DMS153 treated with DMSO at 0.1 percent for 48 hours (cell line): ENCODE results near the gene SRPRA.
"Not testable (repeated sequence)": the region's sequence is repeated elsewhere in the genome, so short reads cannot be mapped to it uniquely, and the experiment has no call there.

Experiments used
- DNase-seq: peaks from one replicate; lab custom pipeline; 2025; ENCODE audit not compliant: unreplicated experiment; lab: John Stamatoyannopoulos, UW

The SRPRA gene

DNA sequence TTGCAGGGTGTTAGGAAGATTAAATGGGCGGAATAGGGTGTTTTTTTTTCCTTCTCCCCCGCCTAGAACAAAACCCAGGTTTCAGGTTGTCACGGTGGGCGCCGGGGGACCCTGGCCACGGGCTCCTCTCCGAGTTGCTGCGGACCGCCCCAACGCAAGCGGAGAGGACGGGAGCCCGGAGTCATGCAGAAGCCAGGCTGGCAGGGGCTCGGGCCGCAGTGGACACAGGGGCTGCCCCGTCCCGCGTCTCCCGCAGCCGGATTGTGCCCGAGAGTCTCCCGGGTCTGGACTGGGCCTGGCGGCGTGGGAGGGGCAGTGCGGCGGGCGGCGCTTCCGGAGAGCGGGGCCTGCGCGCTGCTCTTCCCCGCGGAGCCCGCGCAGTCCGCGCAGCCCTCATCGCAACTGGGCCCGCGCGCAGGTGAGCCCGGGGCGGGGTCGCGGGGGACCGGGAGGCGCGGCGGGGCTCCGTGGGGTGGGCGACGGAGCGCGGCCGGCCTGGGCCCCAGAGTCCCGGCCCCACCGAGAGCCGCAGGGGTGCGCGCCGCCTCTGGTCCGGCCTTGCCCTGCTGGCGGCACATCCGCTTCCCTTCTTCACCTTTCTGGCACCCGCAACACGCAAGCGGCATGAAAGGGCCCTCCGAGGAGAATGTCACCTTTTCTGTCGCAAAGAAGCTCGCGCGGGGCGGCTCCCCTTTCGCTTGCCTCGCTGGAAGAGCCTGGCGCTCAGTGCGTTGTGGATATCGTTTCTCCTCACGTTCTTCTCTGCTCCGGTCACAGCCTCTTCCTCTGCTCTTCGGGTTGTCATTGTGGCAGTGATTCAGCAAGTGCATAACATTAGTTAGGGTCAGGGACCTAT lies 14.3 kb upstream of the SRPRA start, which contains the start of gene TIRAP:
TSS of gene TIRAP (plus strand) at position 358 of the 856 bp plus-strand sequence. CDS start 7,802 bp downstream, outside the sequence.
- DNase-seq, result no peak

DNA sequence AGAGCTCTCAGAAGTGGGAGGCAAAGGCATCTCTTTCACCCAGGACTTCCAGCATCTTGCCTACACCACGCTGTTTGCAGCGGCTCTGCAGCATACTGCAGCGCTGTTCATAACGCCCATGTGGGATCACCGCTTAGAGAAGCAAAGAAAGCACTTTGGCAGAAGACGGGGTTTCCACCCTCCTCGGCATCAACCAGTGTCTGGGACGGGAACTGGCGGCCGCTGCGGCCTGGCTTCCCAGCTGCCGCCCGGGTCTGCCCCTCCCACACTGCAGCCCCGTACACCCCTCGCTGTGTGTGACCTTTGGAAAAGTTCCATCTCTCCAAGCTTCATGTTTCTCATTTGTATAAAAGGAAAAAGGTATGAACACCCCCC lies 13.7 kb upstream of the SRPRA start:
- DNase-seq, result peak; percentile 12

DNA sequence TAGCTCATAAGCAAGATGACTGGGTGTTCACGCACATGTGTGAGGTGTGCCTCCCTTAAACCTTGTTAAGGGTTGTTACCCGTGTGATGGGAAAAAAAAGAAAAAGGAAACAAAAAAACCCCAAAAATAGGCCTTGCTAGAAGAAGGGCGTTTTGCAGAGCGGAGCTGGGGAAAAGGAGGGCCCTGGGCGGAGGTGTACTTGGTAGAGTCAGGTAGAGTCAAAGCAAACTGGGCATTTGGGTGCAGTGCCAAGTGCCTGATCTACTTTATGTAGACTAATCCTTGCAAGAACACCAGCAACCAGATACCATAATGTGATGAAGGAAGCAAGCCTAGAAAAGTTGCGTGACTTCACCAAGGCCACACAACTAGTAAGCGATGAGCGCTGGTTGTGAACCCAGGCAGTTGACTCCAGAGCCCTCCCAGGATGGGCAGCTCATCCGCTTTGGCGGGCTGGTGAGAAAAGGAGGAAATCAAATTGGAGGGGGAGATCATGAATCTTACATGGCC lies 13.0 kb upstream of the SRPRA start:
- no peak for DNase-seq

DNA sequence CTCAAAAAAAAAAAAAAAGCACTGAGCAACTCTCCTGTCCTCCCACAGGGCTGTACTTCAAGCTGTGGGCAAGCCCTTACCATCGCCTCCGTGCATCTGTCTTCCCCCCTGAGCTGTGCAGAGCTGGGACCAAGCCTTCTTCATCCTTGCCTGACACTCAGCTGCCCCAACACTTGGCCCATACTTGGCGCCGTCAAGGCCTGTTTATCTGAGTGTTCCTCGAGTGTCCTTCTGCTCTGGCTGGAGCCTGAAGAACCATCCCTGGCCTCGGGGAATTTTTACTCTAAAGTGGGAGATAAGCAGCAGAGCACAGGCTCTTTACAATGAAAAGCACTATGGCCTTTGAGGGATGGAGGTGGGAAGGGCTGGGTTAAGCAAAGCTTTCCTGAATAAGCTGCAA lies 12.6 kb upstream of the SRPRA start:
- no peak for DNase-seq

DNA sequence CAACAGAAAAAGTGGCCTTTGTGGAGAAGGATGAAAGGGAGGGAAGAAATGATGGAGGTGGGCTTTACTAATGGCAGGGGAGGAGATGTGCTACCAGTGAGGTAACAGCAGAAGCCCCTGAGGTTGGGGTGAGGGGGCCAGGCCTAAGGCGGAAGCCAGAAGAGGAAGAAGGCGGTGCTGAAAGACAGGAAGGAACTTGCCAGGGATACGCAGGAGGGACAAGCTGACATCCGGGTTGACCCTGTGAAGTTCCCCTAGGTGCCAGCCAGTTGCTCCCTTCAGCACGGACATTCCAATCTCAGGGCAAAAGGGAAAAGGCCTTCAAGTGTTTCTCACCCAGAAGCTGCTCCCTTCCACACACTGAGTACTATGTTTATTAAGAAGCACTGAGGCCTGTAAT lies 11.9 kb upstream of the SRPRA start:
- DNase-seq, result no peak

DNA sequence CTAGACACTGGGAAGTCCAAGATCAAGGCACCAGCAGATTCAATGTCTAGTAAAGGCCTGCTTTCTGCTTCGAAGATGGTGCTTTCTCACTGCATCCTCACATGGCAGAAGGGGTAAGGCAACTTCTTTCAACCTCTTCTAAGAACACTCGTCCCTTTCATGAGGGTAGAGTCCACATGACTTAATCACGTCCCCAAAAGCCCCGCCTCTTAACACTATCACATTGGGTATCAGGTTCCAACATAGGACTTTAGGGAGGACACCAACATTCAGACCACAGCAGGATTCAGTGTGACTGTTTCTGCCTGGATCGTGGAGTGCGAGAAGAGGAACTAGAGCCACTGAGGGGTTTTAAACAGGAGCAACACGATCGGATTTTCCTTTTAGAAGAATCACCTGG lies 10.5 kb upstream of the SRPRA start:
- DNase-seq, result no peak

DNA sequence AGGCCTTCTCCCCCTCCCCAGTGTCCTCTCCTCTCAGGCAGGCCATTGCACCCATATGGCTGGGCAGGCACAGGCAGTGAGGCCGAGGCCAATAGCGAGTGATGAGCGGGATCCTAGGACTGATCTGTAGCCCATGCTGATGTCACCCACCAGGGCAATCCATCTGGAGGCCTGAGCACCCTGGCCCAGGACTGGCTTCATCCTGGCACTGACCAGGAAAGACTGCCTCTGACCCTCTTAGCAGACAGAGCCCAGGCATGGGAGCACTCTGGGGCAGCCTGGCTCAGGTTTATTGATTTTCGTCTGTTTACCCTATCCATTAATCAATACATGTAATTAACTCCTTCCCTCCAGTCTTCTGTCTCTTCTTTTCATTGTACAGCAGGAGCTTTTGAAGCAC lies 9.1 kb upstream of the SRPRA start:
- no peak for DNase-seq

DNA sequence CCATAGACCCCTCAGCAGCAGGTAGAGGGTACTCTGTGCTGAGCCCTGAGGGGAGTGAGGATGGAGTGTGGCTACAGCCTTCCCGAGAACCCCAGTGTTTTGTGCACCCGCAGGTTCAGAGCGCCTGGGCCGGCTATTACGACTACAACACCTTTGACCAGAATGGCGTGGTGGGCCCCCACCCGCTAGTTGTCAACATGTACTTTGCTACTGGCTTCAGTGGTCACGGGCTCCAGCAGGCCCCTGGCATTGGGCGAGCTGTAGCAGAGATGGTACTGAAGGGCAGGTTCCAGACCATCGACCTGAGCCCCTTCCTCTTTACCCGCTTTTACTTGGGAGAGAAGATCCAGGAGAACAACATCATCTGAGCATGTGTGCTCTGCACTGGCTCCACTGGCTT lies 8.6 kb upstream of the SRPRA start:
- DNase-seq, result no peak

DNA sequence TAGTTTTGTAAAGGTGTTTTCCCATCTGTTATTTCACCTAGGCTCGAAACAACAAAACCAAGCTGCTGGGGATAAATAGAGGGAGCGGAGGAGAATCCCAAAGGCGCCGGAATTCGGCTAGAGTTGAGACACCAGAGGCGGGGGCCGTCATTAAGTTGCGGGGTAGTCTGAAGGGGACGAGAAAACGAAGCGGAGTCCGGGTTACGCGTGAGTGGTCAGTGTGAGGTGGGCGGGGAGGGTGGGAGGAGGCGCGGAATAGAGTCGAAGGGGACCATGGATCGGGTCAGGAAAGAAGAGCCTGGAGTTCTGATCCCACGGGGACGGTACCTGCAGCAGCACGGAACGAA lies 361 bp downstream of the SRPRA start:
- DNase-seq, result no peak

DNA sequence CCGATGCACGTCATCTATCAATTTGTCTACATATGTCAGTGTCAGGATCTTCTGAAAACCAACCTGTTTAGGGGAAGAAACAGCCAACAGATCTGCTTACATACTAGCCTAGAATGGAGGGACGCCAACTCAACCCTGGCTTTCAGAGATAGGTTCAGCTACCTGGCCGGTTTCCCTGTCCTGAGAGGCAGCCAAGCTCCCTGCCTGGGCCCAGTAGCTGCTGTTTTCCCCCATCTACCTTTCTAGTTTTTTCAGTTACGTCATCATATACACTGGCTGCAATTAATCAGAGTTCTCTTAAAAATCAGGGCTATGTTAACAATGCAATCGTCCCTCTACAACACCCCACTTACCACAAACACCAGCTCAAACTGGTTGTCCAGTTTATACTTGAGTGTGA lies 1.0 kb downstream of the SRPRA start:
- no peak for DNase-seq

DNA sequence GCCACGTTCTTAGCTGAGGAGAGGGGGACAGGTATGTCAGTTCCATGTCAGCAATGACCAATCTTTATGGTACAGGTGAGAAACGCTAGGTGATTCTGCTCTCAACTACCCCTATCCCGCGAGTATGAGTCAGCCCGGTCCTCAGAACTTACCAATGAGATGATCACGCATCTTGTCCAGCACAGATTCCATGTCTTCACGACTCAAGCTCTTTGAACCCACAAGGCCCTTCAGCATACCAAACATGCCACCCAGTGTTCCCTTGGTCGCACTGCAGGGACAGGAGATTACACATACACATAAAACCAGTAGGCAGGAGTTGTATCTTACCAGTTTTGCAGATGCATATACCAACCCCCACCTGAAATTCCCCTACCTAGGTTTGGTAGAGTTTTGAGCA lies 2.9 kb downstream of the SRPRA start:
- DNase-seq, result no peak

DNA sequence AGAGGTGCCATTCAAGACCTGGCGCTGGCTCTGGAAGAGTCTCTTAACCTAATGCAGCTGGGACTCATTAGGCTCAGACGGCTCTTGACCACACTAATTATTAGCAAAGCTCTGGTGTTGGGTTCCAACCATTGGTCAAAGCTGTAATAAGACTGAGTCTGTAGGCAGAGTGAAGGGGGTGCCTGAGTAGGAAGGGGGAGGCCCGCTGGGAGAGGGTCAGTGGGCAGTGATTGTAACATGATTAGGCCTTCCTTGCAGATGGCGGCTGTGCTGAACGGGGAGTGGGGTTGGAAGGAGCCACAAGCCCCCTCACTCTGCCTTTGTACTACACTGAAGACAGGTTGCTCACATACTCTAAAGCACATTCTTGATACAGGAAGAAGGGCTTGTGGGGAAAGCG lies 5.2 kb downstream of the SRPRA start:
- no peak for DNase-seq

DNA sequence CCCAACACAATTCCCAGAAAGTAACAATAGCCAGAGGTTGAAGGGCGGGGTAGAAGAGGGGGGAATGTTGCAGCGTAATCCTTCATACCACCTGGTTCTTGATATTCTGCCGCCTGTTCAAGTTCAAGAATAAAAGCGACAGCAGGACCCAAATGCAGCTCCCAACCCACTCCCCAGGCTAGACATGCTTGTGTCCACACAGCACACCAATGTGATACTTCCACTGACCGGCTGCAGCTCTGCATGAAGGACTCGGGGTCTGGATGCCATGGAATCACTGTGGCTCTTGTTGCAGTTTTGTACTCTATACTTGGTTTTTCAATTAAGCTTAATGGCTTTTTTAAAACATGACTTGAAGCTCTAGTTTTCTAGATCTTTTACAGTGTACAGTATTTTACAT lies 6.5 kb downstream of the SRPRA start:
- DNase-seq, result no peak

DNA sequence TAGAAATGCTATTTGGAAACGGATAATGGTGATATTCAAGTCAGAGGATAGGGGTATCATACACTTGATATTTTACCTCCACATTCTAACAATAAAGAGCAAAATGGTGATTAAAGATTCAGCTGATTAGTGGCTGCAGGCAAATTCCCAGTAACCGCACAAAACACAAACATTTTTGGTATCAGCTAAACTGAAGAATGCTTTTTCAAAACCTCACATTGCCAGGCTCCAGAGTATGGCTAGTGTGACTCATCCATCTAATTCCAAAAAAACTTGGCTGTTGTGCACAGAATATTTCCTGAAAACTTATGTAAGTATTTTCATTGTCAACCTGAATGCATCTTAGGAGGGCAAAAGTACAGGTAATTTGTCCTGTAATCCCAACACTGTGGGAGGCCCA lies 10.9 kb downstream of the SRPRA start:
- no peak for DNase-seq

DNA sequence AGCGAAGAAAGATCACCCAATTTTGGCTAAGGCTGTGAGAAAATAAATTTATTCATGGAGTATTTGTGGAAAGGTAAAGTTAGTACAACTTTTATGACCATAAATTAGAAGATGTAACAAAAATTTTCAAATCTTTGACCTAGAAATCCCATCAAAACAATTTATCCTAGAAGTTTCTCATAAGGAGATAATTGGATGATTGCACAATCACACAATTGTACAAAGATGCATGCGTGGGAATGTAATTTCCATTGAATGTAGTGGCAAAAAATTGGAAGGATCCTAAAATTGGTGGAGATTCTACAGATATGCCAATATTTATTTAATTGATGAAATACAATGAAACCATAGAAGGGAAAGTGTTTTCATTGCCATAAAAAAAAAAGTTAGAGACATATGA lies 11.6 kb downstream of the SRPRA start:
- DNase-seq, result no peak

DNA sequence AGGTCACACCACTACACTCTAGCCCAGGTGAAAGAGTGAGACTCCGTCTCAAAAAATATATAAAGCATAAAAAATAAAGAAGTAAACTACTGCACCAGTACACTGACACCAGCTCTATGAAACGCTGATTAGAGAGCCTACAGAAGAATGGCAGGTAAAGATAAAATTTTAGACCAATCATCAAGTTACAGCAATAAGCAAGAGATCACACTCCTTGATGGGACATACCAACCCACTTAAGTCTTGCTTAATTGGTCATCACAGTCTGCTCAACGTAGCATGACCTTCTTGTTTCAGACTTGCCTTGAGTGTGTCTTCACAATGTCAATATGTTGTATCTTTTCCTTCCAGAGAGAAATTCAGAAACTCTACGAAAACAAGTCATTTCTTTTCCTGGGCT lies 12.5 kb downstream of the SRPRA start:
- no peak for DNase-seq

DNA sequence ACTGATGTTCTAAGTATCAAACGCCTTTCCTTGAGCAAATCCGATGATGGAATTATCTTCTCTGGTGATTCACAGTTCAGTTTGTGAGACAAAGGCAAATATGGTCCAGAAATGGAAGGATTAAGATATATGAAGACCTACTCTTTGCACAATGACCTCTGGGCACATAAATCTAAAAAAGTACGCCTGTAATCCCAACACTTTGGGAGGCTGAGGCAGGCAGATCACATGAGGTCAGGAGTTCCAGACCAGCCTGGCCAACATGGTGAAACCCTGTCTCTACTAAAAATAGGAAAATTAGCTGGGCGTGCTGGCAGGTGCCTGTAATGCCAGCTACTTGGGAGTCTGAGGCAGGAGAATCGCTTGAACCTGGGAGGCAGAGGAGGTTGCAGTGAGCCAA lies 13.2 kb downstream of the SRPRA start:
- DNase-seq, result not testable (repeated sequence)

DNA sequence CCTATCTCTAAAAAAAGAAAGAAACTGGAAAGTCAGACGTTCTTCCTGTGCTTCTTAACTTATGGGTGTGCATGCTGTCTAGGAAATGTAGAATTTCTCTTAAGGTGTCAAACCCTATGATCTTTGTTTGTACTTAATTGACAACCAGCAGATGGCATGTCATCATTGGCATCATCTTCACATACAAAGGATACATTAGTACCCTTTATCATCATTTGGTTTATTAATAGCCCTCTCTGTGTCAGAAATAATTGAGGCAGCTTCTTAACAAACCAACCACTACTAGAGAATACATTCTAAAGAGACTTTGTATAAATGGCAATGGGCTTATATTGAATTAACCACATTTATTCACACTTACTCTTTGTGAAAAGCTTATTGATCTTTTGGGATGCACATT lies 13.9 kb downstream of the SRPRA start:
- no peak for DNase-seq

DNA sequence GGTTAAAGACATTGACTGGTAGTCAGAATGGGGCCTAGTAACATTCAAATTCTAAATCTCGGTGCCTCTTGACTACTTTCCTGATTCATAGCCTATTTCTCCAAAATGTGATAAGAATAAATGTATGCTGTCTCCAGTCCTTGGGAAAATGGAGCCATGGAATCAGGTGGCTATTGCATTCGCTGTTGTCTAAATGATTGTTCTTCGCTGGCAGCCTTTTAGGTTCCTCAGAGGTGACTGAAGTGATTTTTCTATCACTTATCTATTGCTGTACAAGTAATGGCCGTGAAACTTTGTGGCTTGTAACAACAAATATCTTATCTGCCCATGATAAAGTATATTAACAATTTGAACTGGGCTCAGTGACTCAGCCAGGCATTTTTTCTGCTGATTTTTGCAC lies 15.4 kb downstream of the SRPRA start:
- no peak for DNase-seq

DNA sequence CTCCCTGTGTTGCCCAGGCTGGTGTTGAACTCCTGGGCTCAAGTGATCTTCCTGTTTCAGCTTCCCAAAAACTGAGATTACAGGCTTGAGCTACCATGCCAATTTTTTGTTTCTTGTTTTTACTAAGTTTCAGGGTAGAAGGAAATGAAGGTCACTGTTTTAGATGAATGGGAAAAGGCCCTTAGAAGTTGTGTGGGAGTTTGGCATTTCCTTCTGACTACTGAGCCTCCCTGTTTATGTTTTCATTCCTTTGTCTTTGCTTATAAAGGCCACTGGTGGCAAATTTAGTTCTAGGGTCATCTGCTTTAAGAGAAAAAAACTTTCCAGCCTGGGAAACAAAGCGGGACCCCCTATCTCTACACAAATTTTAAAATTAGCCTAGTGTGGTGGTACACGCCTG lies 22.1 kb downstream of the SRPRA start:
- no peak for DNase-seq

DNA sequence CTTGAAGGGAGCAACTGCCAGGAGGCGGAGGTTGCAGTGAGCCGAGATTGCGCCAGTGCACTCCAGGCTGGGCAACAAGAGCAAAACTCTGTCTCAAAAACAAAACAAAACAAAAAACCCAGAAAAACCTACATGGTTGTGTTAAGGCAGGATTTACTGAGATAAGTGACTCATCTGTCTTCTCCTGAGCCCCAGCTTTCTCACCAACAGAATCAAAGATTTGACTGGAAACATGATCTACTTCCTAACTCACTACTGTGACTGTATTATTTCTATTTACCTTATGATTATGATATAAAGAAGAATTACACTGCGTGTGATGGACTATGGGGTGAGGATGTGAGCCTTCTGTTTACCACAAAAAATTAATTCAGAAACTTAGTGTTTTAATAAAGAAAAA lies 35.3 kb downstream of the SRPRA start:
- no peak for DNase-seq

DNA sequence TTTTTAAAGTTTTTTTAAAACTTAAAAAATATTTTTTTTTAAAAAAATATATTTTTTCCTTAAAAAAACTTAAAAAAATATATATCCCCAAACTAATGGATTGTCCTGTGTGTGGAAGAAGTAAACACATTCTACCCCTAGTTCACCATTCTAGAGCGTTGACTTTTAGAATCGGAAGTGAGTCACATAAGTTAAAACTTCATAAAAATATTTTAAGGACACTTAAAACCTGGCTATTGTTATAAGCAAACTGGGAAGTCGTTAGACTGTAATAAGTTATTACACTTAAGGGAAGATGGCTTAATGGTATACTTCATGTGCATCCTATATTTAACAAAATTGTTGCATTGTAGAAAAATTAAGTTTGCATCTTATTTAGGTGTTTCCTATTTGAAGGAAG lies 36.0 kb downstream of the SRPRA start:
- no peak for DNase-seq
